ENCODE data around the gene LRRC43.
"Not testable (repeated sequence)": the region's sequence is repeated elsewhere in the genome, so short reads cannot be mapped to it uniquely, and the experiment has no call there.

The LRRC43 gene

GRCh38 chr12:122195405-122195804 is 12.5 kb downstream of the LRRC43 start:
- no peak for DNase-seq

GRCh38 chr12:122197612-122197966 is 14.7 kb downstream of the LRRC43 start:
- no peak for DNase-seq

GRCh38 chr12:122199484-122200355 is 16.8 kb downstream of the LRRC43 start:
- DNase-seq, result no peak

GRCh38 chr12:122200541-122201175 is 17.7 kb downstream of the LRRC43 start:
- DNase-seq, result no peak

DNA sequence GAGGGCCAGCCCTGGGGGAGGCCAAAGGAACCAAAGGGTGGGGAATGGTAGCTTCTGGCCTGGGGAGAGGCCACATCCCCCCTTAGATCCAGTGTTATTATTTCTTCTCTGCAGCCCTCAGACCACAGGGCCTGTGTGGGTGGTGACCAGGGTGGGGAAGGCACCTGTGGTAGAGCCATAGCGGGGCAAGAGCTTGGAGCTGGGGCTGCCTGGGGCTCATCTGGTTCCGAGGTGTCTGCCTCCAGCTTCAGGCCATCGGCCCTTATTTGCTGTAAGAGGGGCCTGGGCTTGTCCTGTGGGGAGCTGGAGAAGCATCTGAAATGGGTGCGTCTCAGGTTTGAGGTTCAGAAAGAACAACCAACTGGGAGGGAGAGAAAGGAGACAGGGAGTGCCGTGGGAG is 18.5 kb downstream of the LRRC43 start:
- no peak for DNase-seq

- DNase-seq, result no peak
These were observed 19.1 kb downstream of the LRRC43 start for GRCh38 chr12:122202017-122202416.

- not testable (repeated sequence) for DNase-seq
These were observed 19.9 kb downstream of the LRRC43 start for GRCh38 chr12:122202811-122203210.

- peak; percentile 72 for DNase-seq
These were observed 20.6 kb downstream of the LRRC43 start, which contains the start of gene B3GNT4 for GRCh38 chr12:122203301-122204166. Gene B3GNT4, plus strand, starts transcription at chr12:122203709. Its CDS starts 910 bp downstream, at chr12:122204619.

DNA sequence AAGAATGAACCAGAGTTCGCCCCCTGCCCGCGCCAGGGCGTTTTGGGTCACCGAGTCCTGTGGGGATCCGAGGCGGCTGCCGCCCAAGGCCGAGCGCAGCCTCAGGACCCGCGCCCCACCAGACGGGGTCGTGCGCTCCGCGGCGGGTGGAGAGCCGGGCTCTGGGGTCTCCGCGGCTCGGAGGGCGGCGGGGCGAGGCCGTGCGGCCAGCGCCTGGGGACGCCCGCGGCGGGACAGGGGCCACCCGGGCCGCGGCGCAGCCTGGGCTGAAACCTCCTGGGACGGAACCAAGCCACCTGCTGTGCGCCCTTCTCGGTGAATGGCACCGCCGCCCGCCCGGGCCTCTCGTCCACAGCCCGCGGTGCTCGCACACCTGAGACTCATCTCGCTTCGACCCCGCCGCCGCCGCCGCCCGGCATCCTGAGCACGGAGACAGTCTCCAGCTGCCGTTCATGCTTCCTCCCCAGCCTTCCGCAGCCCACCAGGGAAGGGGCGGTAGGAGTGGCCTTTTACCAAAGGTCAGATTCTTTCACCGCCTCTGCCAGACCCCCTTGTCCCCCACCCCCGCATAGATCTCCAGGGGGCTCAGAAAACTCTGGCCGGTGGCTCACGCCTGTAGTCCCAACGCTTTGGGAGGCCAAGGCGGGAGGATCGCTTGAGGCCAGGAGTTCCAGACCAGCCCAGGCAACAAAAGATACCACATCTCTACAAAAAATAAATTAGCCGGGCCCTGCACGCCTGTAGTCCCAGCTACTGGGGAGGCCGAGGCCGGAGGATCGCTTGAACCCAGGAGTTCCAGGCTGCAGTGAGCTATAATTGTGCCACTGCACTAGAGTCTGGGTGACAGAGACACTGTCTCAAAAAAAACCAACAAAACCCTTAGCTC is 21.5 kb downstream of the LRRC43 start:
- peak; percentile 44 for DNase-seq

DNA sequence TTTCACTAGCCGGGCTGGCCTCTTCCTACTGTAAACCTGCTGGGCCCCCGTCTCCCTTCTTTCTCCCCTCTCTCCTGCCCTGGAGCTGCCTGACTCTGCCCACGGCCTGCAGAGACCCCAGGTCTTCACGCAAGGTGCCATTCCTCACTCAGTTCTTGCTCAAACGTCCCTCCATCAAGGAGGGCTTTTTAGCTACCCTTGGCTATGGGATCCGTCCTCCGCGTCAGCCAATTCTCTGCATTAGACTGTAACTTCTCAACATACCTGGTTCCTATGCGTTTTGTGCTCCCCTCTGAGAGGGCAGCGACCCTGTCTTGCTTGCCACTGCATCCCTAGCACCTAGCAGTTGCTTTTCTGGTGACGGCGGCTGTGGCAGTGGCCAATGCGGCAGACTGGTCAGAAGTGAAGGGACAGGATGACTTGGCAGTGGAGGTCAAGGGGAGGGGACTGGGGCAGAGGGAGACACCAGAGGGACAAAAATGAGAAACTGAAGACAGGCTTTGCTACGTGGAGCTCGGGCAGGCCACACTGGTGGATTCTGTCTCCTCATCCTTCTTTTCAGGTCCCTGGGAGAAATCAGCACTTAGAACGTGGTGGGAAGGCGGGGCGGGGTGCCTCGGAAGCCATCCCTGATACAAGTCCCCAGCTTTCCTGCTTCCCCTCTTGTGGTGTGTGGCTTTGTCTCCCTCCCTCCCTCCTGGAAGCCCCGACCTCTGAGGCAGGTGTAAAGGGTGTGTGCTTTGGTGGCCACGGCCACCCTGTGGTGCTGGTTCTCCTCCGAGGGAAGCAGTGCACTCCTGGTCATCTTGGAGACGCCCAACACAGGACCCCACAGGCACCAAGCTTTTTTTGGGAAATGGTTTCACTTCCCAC is 22.4 kb downstream of the LRRC43 start:
- no peak for DNase-seq

- no peak for DNase-seq
These were observed 23.4 kb downstream of the LRRC43 start for GRCh38 chr12:122206111-122206881.

DNA sequence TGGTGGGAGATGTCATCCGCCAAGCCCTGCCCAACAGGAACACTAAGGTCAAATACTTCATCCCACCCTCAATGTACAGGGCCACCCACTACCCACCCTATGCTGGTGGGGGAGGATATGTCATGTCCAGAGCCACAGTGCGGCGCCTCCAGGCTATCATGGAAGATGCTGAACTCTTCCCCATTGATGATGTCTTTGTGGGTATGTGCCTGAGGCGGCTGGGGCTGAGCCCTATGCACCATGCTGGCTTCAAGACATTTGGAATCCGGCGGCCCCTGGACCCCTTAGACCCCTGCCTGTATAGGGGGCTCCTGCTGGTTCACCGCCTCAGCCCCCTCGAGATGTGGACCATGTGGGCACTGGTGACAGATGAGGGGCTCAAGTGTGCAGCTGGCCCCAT is 24.1 kb downstream of the LRRC43 start:
- DNase-seq, result no peak

- no peak for DNase-seq
These were observed 24.5 kb downstream of the LRRC43 start for GRCh38 chr12:122207391-122207790.

GRCh38 chr12:122208073-122208820 is 25.3 kb downstream of the LRRC43 start:
- no peak for DNase-seq

DNA sequence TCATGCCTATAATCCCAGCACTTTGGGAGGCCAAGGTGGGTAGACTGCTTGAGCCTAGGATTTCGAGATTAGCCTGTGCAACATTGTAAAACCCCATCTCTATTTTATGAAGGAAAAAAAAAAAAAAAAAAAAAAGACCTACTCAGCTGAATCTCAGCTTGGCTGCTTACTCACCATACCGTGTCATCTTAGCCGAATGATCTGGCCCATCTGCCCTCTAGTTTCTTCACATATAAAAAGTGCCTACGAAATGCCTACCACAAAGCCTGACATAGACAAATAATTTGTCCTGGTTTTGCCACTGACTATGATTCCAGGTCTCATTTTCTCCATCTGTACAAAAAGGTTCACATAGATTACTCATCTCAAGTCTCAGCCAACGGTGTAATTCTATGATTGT is 32.8 kb downstream of the LRRC43 start:
- no peak for DNase-seq

GRCh38 chr12:122216445-122216844 is 33.5 kb downstream of the LRRC43 start:
- DNase-seq, result no peak

- DNase-seq, result peak; percentile 100
These were observed 42.9 kb downstream of the LRRC43 start, which contains the start of gene DIABLO for GRCh38 chr12:122225683-122226365. Gene DIABLO, minus strand, starts transcription at chr12:122226052. Its CDS starts 38 bp downstream, at chr12:122226014.

DNA sequence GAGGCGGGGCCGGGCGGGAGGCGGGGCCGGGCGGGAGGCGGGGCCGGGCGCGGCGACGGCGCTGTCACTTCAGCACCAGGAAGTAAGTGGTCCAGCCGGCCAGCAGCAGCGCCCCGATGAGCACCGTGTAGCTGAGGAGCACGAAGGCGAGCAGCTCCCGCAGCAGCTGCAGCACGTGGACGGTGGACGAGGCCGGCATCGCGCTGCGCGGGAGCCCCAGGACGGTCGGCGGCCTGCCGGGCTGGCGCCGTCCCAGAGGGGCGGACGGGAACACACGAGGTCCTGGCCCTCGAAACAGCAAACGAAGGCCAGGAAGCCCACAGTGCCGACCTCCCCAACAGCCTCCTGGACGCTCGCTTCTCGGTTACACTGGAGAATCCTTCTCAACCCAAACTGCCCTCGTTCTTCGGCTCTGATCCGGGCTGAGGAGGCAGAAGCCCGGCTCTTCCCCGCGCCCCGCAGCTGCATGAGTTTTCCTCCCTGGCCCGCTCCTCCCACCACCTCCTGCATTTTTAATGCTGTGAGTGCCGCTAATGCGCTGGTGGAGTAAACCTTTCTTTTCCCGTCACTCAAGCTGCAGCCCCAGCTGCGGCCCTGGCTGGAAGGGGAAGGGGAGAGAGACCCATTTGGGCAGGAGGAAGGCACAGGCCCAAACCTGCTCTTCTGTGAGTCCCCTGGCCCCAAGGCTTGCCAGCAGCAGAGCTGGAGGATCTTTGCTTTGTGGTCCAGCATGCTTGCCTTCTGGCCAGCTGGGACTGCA is 43.6 kb downstream of the LRRC43 start:
- DNase-seq, result peak; percentile 12

Measured in activated CD4-positive, alpha-beta T cell treated with anti-CD3 and anti-CD28 coated beads for 48 hours (primary cell).